T-cell (primary cell): Measurements from ENCODE around the gene PPP4R3A. TPM values are rescaled to one million over a fixed set of nuclear protein-coding genes. Genes with fewer than 3 reads are reported as not detected.
A peak's percentile ranks its signal among the peaks of the same experiment; 100 is the strongest.
"Not testable (repeated sequence)": the region's sequence is repeated elsewhere in the genome, so short reads cannot be mapped to it uniquely, and the experiment has no call there.

Source experiments
- ATAC-seq, 4 experiments: fragments of 200-7000 bp in 3 of 4; fragments of 150-1000 bp in 1 of 4; cut with Tn5 transposase; replicated peaks in 1 of 4; 1 replicate in 3 of 4; 2 replicates in 1 of 4; pipeline ENCODE4 v1.10.0; 2021; ENCODE audit warnings: moderate library complexity in 3 of 4, mild to moderate bottlenecking in 2 of 4, moderate number of reproducible peaks in 1 of 4
- CTCF ChIA-PET, 2 donors: fragments of 300-600 bp; sonication (Branson Sonifier 250); formaldehyde crosslinking; loops; one replicate each; lab custom pipeline; 2022; ENCODE audit warnings: antibody characterized with exemption in 2 of 2; lab: Charles Lee
- POLR2A ChIA-PET, 2 donors: fragments of 300-600 bp; sonication (Branson Sonifier 250); formaldehyde crosslinking; loops; one replicate each; lab custom pipeline; 2022; ENCODE audit warnings: antibody characterized with exemption in 2 of 2; lab: Charles Lee
- DNase-seq, 35 experiments: peaks; one replicate each; pipeline versions ENCODE4 v3.0.0 to v3.0.0-alpha.2; 2013 to 2023
- H3K27ac ChIP-seq: one replicate; pipeline ENCODE4 v1.5.1; 2013; ENCODE audit warnings: low read length
- H3K27me3 ChIP-seq, 2 experiments: replicated peaks in 1 of 2; 1 replicate in 1 of 2; 2 replicates in 1 of 2; pipeline versions ENCODE4 v1.6.1 to v1.7.0; 2013; ENCODE audit warnings: low read length in 1 of 2, mixed read lengths in 1 of 2; ENCODE audit not compliant: control insufficient read depth in 2 of 2, insufficient read depth in 2 of 2; ENCODE audit errors: extremely low read depth in 1 of 2
- H3K36me3 ChIP-seq, 2 donors: 1 replicate in 1 of 2; 2 replicates in 1 of 2; pipeline versions ENCODE4 v1.6.1 to v1.7.0; 2013; ENCODE audit warnings: low read length in 1 of 2; ENCODE audit not compliant: control insufficient read depth in 2 of 2, insufficient read depth in 1 of 2; ENCODE audit errors: extremely low read depth in 1 of 2
- H3K4me1 ChIP-seq, 2 experiments: 1 replicate in 1 of 2; 2 replicates in 1 of 2; pipeline versions ENCODE4 v1.6.1 to v1.7.0; 2013; ENCODE audit warnings: low read length in 2 of 2, mixed read lengths in 1 of 2; ENCODE audit not compliant: insufficient read depth in 2 of 2, control insufficient read depth in 1 of 2; ENCODE audit errors: extremely low read depth in 1 of 2
- H3K4me3 ChIP-seq, 2 donors: 1 replicate in 1 of 2; 2 replicates in 1 of 2; pipeline versions ENCODE4 v1.5.1 to v1.7.0; 2013; ENCODE audit warnings: mild to moderate bottlenecking in 2 of 2, low read length in 1 of 2, moderate library complexity in 1 of 2; ENCODE audit not compliant: control insufficient read depth in 1 of 2; ENCODE audit errors: extremely low read depth in 1 of 2
- H3K9me3 ChIP-seq: 2 replicates; pipeline ENCODE4 v1.7.0; 2013
- H3K27ac Mint-ChIP-seq, 2 donors: one replicate each; pipeline ENCODE4 v1.8.0; 2020 to 2021; ENCODE audit warnings: mild to moderate bottlenecking in 2 of 2, mixed read lengths in 2 of 2
- H3K27me3 Mint-ChIP-seq, 2 donors: one replicate each; pipeline ENCODE4 v1.8.0; 2021 to 2022; ENCODE audit warnings: mixed read lengths in 2 of 2
- H3K36me3 Mint-ChIP-seq: one replicate; pipeline ENCODE4 v1.8.0; 2021; ENCODE audit warnings: mixed read lengths
- H3K4me1 Mint-ChIP-seq, 3 donors: one replicate each; pipeline ENCODE4 v1.8.0; 2020 to 2022; ENCODE audit warnings: mixed read lengths in 3 of 3, mild to moderate bottlenecking in 1 of 3
- H3K4me3 Mint-ChIP-seq, 3 donors: one replicate each; pipeline ENCODE4 v1.8.0; 2020 to 2022; ENCODE audit warnings: mild to moderate bottlenecking in 3 of 3, mixed read lengths in 3 of 3, moderate library complexity in 3 of 3
- H3K9me3 Mint-ChIP-seq, 3 donors: one replicate each; pipeline ENCODE4 v1.8.0; 2020 to 2022; ENCODE audit warnings: mixed read lengths in 3 of 3
- WGBS: methylation state at CpG from one replicate; pipeline ENCODE4 v1.1.5; 2013; ENCODE audit warnings: missing lambda C conversion rate; ENCODE audit not compliant: insufficient coverage; 5-methylcytosine and 5-hydroxymethylcytosine counted together
- total RNA-seq, 35 experiments: library from RNA in 6 of 35; stranded (reverse) in 6 of 35; fragments of 120-200 nt in 1 of 35; gene quantifications; one replicate each; pipeline versions ENCODE4 v1.2.1 to v1.2.4 and lab custom pipeline; 2013 to 2026

The PPP4R3A gene
- total RNA-seq, 5 donors from 2014 or later (not counting 1 experiment from before 2014, with no cell fraction given): 158 to 200 (median 169) TPM

GRCh38 chr14:91413547-91414474, 96.3 kb downstream of the PPP4R3A start:
- Histone ChIP-seq H3K27ac (peak overlapping the region; percentile 92), H3K4me1 (peaks cover 51 to 75% of the 10 kb centered on the region in 2 experiments), H3K9me3 (no peaks in the 10 kb centered on the region), H3K27me3 (no peaks in the 10 kb centered on the region), H3K4me3 (peak overlapping the region; percentile 84 to 99), H3K36me3 (peaks cover 0 to 35% of the 10 kb centered on the region in 2 donors)
- POLR2A ChIA-PET: interaction anchor here (0.6 to 1.7 kb wide), 10 partner anchors 10 to 671 kb away, joined by 3 to 8 read pairs (median 4); no protein-coding TSS in a partner anchor
- Mint-ChIP-seq H3K4me3 (peak overlapping the region; percentile 97 to 100 (median 98)), H3K9me3 (no peaks in the 10 kb centered on the region), H3K27me3 (no peaks in the 10 kb centered on the region), H3K27ac (peak overlapping the region; percentile 96 to 100), H3K4me1 (peaks cover 63 to 75% (median 71%) of the 10 kb centered on the region in 3 donors), H3K36me3 (peaks cover 45% of the 10 kb centered on the region)
- ATAC-seq (no peak), DNase-seq (peak in 28 of 35 experiments; percentile 28 to 76 (median 46))
- CTCF ChIA-PET: interaction anchor here in 1 of 2 donors (1.1 to 1.4 kb wide), 3 partner anchors 14 to 90 kb away, joined by 3 to 5 read pairs (median 4); no protein-coding TSS in a partner anchor
- WGBS: 31% methylated on average over 6 of the region's 11 CpGs

DNA sequence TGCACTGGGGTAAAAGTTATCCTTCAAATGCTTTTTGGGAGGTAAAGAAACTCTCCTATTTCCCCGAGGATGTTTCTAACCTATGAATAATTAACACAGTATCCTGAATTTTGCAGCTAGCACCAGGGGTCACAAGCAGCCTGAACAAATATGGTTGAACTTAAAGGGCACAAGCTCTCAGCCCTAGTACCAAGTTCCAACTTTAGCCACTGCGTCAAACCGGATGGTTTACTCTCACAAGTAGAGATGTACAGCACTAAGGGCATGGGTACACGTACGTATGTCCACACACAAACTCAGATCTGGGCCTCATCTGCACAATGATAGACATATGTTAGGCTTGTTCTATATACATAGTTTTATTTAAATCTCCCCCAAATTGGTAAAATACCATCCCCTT, 97.2 kb downstream of the PPP4R3A start:
- peak overlapping the region; percentile 97 to 100 (median 98) for H3K4me3 Mint-ChIP-seq
- no peaks in the 10 kb centered on the region for H3K9me3 Mint-ChIP-seq
- H3K9me3 ChIP-seq: no peaks in the 10 kb centered on the region
- H3K27ac ChIP-seq: peak overlapping the region; percentile 92
- peaks cover 58 to 76% of the 10 kb centered on the region in 2 experiments for H3K4me1 ChIP-seq
- CTCF ChIA-PET: interaction anchor here in 1 of 2 donors (0.9 to 1.4 kb wide), 5 partner anchors 13 to 89 kb away, joined by 3 to 5 read pairs (median 4); no protein-coding TSS in a partner anchor
- DNase-seq: peak in 1 of 35 experiments; percentile 45
- peak overlapping the region; percentile 96 to 100 for H3K27ac Mint-ChIP-seq
- no peaks in the 10 kb centered on the region for H3K27me3 ChIP-seq
- H3K27me3 Mint-ChIP-seq: no peaks in the 10 kb centered on the region
- peaks cover 0 to 37% of the 10 kb centered on the region in 2 donors for H3K36me3 ChIP-seq
- peak overlapping the region in 1 of 2 donors; percentile 84 for H3K4me3 ChIP-seq
- 40% methylated on average over 2 of the region's 5 CpGs for WGBS
- POLR2A ChIA-PET: interaction anchor here (0.6 to 1.7 kb wide), 6 partner anchors 9 to 672 kb away, joined by 3 to 8 read pairs (median 4); no protein-coding TSS in a partner anchor
- H3K4me1 Mint-ChIP-seq: peaks cover 69 to 81% (median 77%) of the 10 kb centered on the region in 3 donors
- no peak for ATAC-seq
- peaks cover 53% of the 10 kb centered on the region for H3K36me3 Mint-ChIP-seq

GRCh38 chr14:91410771-91411536, 99.2 kb downstream of the PPP4R3A start:
- H3K9me3 Mint-ChIP-seq: no peaks in the 10 kb centered on the region
- peaks cover 60% of the 10 kb centered on the region for H3K36me3 Mint-ChIP-seq
- peak overlapping the region; percentile 95 for H3K27ac ChIP-seq
- H3K9me3 ChIP-seq: no peaks in the 10 kb centered on the region
- POLR2A ChIA-PET: interaction anchor here (0.6 kb wide), 2 partner anchors 8 kb away, joined by 3 read pairs; no protein-coding TSS in a partner anchor
- H3K4me3 ChIP-seq: peak overlapping the region; percentile 15 to 35
- peak in 2 of 4 experiments; percentile 5 to 10 for ATAC-seq
- peak in 1 of 35 experiments; percentile 50 for DNase-seq
- CTCF ChIA-PET: interaction anchor here (0.5 to 1.6 kb wide), 6 partner anchors 37 to 611 kb away, joined by 4 to 7 read pairs (median 4); no protein-coding TSS in a partner anchor
- WGBS: 19% methylated on average over 8 of the region's 12 CpGs
- H3K4me1 Mint-ChIP-seq: peaks cover 89 to 94% (median 92%) of the 10 kb centered on the region in 3 donors
- H3K4me3 Mint-ChIP-seq: peak overlapping the region; percentile 73 to 81 (median 80)
- H3K36me3 ChIP-seq: peaks cover 11 to 56% of the 10 kb centered on the region in 2 donors
- H3K4me1 ChIP-seq: peaks cover 77 to 95% of the 10 kb centered on the region in 2 experiments
- H3K27me3 Mint-ChIP-seq: no peaks in the 10 kb centered on the region
- H3K27me3 ChIP-seq: no peaks in the 10 kb centered on the region
- peak overlapping the region; percentile 94 to 98 for H3K27ac Mint-ChIP-seq

GRCh38 chr14:91409928-91410718, 100.0 kb downstream of the PPP4R3A start:
- peak in 3 of 4 experiments; percentile 3 to 42 (median 8) for ATAC-seq

GRCh38 chr14:91409240-91409639, 100.9 kb downstream of the PPP4R3A start:
- ChIA-PET POLR2A (interaction anchor here (0.6 to 1.1 kb wide), 9 partner anchors 8 to 86 kb away, joined by 3 to 9 read pairs (median 4); partner anchors contain the start of gene CCDC88C (in 1 of the 2)), CTCF (interaction anchor here in 1 of 2 donors (0.7 to 1.0 kb wide), 5 partner anchors 11 to 86 kb away, joined by 3 read pairs; no protein-coding TSS in a partner anchor)
- Mint-ChIP-seq H3K4me1 (peaks cover 92 to 95% (median 95%) of the 10 kb centered on the region in 3 donors), H3K36me3 (peaks cover 60% of the 10 kb centered on the region), H3K27ac (peak overlapping the region; percentile 94 to 98), H3K4me3 (peak overlapping the region in 2 of 3 donors; percentile 62 to 81)
- H3K9me3 Mint-ChIP-seq, H3K27me3 Mint-ChIP-seq, H3K9me3 ChIP-seq, ATAC-seq, H3K27me3 ChIP-seq, H3K4me3 ChIP-seq, DNase-seq: not testable (repeated sequence)
- peaks cover 11 to 54% of the 10 kb centered on the region in 2 donors for H3K36me3 ChIP-seq
- peak overlapping the region; percentile 95 for H3K27ac ChIP-seq
- WGBS: 60% methylated on average over 1 of the region's 6 CpGs
- peaks cover 81 to 96% of the 10 kb centered on the region in 2 experiments for H3K4me1 ChIP-seq

More at GRCh38 chr14:91409928-91410718, 100.0 kb downstream of the PPP4R3A start:
- POLR2A ChIA-PET: interaction anchor here in 1 of 2 donors (0.6 to 0.7 kb wide), 2 partner anchors 7 to 19 kb away, joined by 3 to 4 read pairs; no protein-coding TSS in a partner anchor
- peak overlapping the region; percentile 73 to 81 (median 80) for H3K4me3 Mint-ChIP-seq
- no peaks in the 10 kb centered on the region for H3K27me3 Mint-ChIP-seq
- Histone ChIP-seq H3K4me1 (peaks cover 84 to 95% of the 10 kb centered on the region in 2 experiments), H3K9me3 (no peaks in the 10 kb centered on the region), H3K4me3 (peak overlapping the region in 1 of 2 donors; percentile 15), H3K27ac (peak overlapping the region; percentile 95), H3K27me3 (no peaks in the 10 kb centered on the region), H3K36me3 (peaks cover 11 to 58% of the 10 kb centered on the region in 2 donors)
- no peaks in the 10 kb centered on the region for H3K9me3 Mint-ChIP-seq
- WGBS: 19% methylated on average over 3 of the region's 8 CpGs
- DNase-seq: peak in 4 of 35 experiments; percentile 25 to 80 (median 37)
- CTCF ChIA-PET: interaction anchor here (0.6 to 1.6 kb wide), 4 partner anchors 36 to 611 kb away, joined by 4 to 7 read pairs (median 4); no protein-coding TSS in a partner anchor
- peaks cover 92 to 95% (median 95%) of the 10 kb centered on the region in 3 donors for H3K4me1 Mint-ChIP-seq
- H3K27ac Mint-ChIP-seq: peak overlapping the region; percentile 94 to 98
- peaks cover 66% of the 10 kb centered on the region for H3K36me3 Mint-ChIP-seq
